ENCODE results near the gene FAM209B. TPM values are rescaled to one million over a fixed set of nuclear protein-coding genes. Genes with fewer than 3 reads are reported as not detected.
"Not testable (repeated sequence)": the region's sequence is repeated elsewhere in the genome, so short reads cannot be mapped to it uniquely, and the experiment has no call there.

The FAM209B gene
- polyA plus RNA-seq, 3 donors = 0.66 to 1.6 (median 0.84) TPM

DNA sequence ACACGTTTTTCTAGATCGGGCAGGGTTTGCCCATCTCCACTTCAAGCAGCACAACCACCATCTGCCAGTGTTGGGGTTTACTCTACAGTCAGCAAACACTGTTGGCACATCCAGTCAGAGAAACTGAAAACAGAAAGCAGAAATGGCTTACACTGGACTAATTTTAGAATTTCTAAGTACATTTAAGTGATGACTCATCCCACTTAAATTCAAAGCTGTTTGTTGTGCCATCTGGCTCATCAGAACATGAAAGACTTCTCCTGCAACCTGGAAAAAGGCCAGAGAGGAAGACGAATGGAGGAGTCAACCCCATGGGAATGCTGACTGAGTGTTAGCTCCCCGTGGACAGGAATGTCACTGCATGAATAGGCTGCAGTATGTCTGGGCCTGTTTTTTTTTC, 21.8 kb downstream of the FAM209B start:
- Histone ChIP-seq H3K4me1 (ENCODE audit: control insufficient read depth in 1 of 2, insufficient read depth in 2 of 2, low read length in 2 of 2) (peaks cover 28 to 30% of the 10 kb centered on the region in 2 donors), H3K36me3 (replicated peaks in 1 of 2; ENCODE audit: control insufficient read depth in 1 of 2, insufficient read depth in 2 of 2, low read length in 2 of 2) (no peaks in the 10 kb centered on the region), H3K4me3 (replicated peaks in 1 of 3; ENCODE audit: low read depth in 2 of 3, low read length in 3 of 3) (no peak overlapping the region), H3K27ac (ENCODE audit: low read depth in 1 of 2, low read length in 2 of 2) (peak overlapping the region in 1 of 2 donors; percentile 54), H2AFZ (ENCODE audit: insufficient read depth, low read depth, low read length, poor library complexity, severe bottlenecking) (no peak overlapping the region), H3K79me2 (ENCODE audit: insufficient read depth, low read length) (no peaks in the 10 kb centered on the region), H3K4me2 (replicated peaks; ENCODE audit: extremely low read depth, low read length, poor library complexity, severe bottlenecking) (peak overlapping the region; percentile 49), H4K20me1 (ENCODE audit: insufficient read depth, low read length) (no peaks in the 10 kb centered on the region), H3K27me3 (ENCODE audit: control insufficient read depth in 2 of 2, insufficient read depth in 2 of 2, low read length in 2 of 2) (no peaks in the 10 kb centered on the region), H3K9ac (ENCODE audit: insufficient read depth, low read length, poor library complexity, severe bottlenecking) (no peak overlapping the region), H3K9me3 (replicated peaks in 1 of 2; ENCODE audit: control insufficient read depth in 1 of 2, insufficient read depth in 1 of 2, low read length in 2 of 2) (no peaks in the 10 kb centered on the region)
- Mint-ChIP-seq H3K4me3 (peak overlapping the region; percentile 40 to 69), H3K9me3 (no peaks in the 10 kb centered on the region), H3K36me3 (no peaks in the 10 kb centered on the region), H3K27me3 (ENCODE audit: low read depth in 3 of 3) (peaks cover 0 to 4% (median 3%) of the 10 kb centered on the region in 3 donors), H3K27ac (peak overlapping the region; percentile 30 to 89 (median 73)), H3K4me1 (peaks cover 24% of the 10 kb centered on the region)
- intact Hi-C loops (cut with micrococcal nuclease) = loop anchor here in 1 of 2 donors (5.0 kb wide), 1 partner anchor 492 kb away; no protein-coding TSS in a partner anchor
- TF ChIP-seq, protein P1, sequence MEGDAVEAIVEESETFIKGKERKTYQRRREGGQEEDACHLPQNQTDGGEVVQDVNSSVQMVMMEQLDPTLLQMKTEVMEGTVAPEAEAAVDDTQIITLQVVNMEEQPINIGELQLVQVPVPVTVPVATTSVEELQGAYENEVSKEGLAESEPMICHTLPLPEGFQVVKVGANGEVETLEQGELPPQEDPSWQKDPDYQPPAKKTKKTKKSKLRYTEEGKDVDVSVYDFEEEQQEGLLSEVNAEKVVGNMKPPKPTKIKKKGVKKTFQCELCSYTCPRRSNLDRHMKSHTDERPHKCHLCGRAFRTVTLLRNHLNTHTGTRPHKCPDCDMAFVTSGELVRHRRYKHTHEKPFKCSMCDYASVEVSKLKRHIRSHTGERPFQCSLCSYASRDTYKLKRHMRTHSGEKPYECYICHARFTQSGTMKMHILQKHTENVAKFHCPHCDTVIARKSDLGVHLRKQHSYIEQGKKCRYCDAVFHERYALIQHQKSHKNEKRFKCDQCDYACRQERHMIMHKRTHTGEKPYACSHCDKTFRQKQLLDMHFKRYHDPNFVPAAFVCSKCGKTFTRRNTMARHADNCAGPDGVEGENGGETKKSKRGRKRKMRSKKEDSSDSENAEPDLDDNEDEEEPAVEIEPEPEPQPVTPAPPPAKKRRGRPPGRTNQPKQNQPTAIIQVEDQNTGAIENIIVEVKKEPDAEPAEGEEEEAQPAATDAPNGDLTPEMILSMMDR (IDR thresholded peaks at IDR 0.05) = no peak
- WGBS (ENCODE audit: insufficient coverage) = 0% methylated on average over 3 of the region's 4 CpGs
- DNase-seq = peak; percentile 47 to 78 (median 76)

DNA sequence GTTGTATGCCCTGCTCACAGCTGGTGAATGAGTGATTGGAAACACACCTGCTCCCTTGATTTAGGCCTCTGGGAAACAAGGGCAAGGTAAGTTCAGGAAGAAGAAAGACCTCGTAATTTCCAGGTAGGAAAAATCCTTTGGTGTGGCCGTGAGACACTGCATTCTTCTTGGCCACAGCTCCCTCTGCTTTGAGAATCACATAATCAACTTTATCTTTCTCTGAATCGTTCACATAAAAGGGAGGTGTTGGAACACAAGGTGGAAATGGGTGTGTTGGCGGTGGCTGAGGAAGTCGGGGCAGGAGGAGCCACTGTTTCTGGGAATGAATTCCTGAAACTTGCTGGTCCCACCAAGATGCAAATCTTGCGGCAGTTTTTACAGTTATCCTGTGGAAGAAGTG, 25.9 kb downstream of the FAM209B start:
- TF ChIP-seq, protein P1 (IDR thresholded peaks at IDR 0.05) = no peak
- Histone ChIP-seq H3K4me1 (ENCODE audit: control insufficient read depth in 1 of 2, insufficient read depth in 2 of 2, low read length in 2 of 2) (peaks cover 15 to 16% of the 10 kb centered on the region in 2 donors), H2AFZ (ENCODE audit: insufficient read depth, low read depth, low read length, poor library complexity, severe bottlenecking) (no peak overlapping the region), H3K36me3 (replicated peaks in 1 of 2; ENCODE audit: control insufficient read depth in 1 of 2, insufficient read depth in 2 of 2, low read length in 2 of 2) (no peaks in the 10 kb centered on the region), H3K27me3 (ENCODE audit: control insufficient read depth in 2 of 2, insufficient read depth in 2 of 2, low read length in 2 of 2) (no peaks in the 10 kb centered on the region), H3K4me2 (replicated peaks; ENCODE audit: extremely low read depth, low read length, poor library complexity, severe bottlenecking) (no peak overlapping the region), H3K79me2 (ENCODE audit: insufficient read depth, low read length) (no peaks in the 10 kb centered on the region), H4K20me1 (ENCODE audit: insufficient read depth, low read length) (no peaks in the 10 kb centered on the region), H3K27ac (ENCODE audit: low read depth in 1 of 2, low read length in 2 of 2) (no peak overlapping the region), H3K4me3 (replicated peaks in 1 of 3; ENCODE audit: low read depth in 2 of 3, low read length in 3 of 3) (no peak overlapping the region), H3K9ac (ENCODE audit: insufficient read depth, low read length, poor library complexity, severe bottlenecking) (no peak overlapping the region), H3K9me3 (replicated peaks in 1 of 2; ENCODE audit: control insufficient read depth in 1 of 2, insufficient read depth in 1 of 2, low read length in 2 of 2) (no peaks in the 10 kb centered on the region)
- H3K4me1 Mint-ChIP-seq = peaks cover 11% of the 10 kb centered on the region
- H3K4me3 Mint-ChIP-seq = no peak overlapping the region
- peaks cover 0 to 3% (median 2%) of the 10 kb centered on the region in 3 donors for H3K27me3 Mint-ChIP-seq (ENCODE audit: low read depth in 3 of 3)
- 100% methylated on average over 3 of the region's 6 CpGs for WGBS (ENCODE audit: insufficient coverage)
- no peaks in the 10 kb centered on the region for H3K9me3 Mint-ChIP-seq
- no peak for DNase-seq
- no peak overlapping the region for H3K27ac Mint-ChIP-seq
- no peaks in the 10 kb centered on the region for H3K36me3 Mint-ChIP-seq
- intact Hi-C loops (cut with micrococcal nuclease) = no loop called here

DNA sequence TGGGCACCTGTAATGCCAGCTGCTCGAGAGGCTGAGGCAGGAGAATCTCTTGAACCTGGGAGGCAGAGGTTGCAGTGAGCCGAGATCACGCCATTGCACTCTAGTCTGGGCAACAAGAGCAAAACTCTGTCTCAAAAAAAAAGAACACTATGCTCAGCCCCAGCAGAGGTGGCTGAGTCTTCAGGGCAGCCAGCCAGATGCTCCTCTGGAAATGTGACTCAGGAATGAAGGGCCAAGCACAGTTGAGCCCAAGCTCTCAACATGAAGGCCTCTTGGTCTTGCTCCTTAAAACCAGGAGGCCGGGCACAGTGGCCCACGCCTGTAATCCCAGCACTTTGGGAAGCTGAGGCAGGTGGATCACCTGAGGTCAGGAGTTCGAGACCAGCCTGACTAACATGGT, 31.5 kb downstream of the FAM209B start:
- H3K4me3 ChIP-seq (replicated peaks in 1 of 3; ENCODE audit: low read depth in 2 of 3, low read length in 3 of 3); intact Hi-C loops (cut with micrococcal nuclease); H3K4me2 ChIP-seq (replicated peaks; ENCODE audit: extremely low read depth, low read length, poor library complexity, severe bottlenecking); H3K4me1 Mint-ChIP-seq; H3K4me1 ChIP-seq (ENCODE audit: control insufficient read depth in 1 of 2, insufficient read depth in 2 of 2, low read length in 2 of 2); H4K20me1 ChIP-seq (ENCODE audit: insufficient read depth, low read length); H3K9me3 Mint-ChIP-seq; H3K9me3 ChIP-seq (replicated peaks in 1 of 2; ENCODE audit: control insufficient read depth in 1 of 2, insufficient read depth in 1 of 2, low read length in 2 of 2); H3K79me2 ChIP-seq (ENCODE audit: insufficient read depth, low read length); H3K27me3 ChIP-seq (ENCODE audit: control insufficient read depth in 2 of 2, insufficient read depth in 2 of 2, low read length in 2 of 2); H3K36me3 Mint-ChIP-seq; H3K27me3 Mint-ChIP-seq (ENCODE audit: low read depth in 3 of 3); H2AFZ ChIP-seq (ENCODE audit: insufficient read depth, low read depth, low read length, poor library complexity, severe bottlenecking); H3K27ac ChIP-seq (ENCODE audit: low read depth in 1 of 2, low read length in 2 of 2); H3K4me3 Mint-ChIP-seq; H3K9ac ChIP-seq (ENCODE audit: insufficient read depth, low read length, poor library complexity, severe bottlenecking); DNase-seq; H3K36me3 ChIP-seq (replicated peaks in 1 of 2; ENCODE audit: control insufficient read depth in 1 of 2, insufficient read depth in 2 of 2, low read length in 2 of 2); H3K27ac Mint-ChIP-seq: not testable (repeated sequence)
- 88% methylated on average over 4 of the region's 6 CpGs for WGBS (ENCODE audit: insufficient coverage)

All from CD14-positive monocyte (primary cell).